PC-3 (cell line): ENCODE measurements around the gene SH3GL2. TPM values are rescaled to one million over a fixed set of nuclear protein-coding genes. Genes with fewer than 3 reads are reported as not detected.

ENCODE experiments used
- ATAC-seq: fragments of 200-7000 bp; cut with Tn5 transposase; 2 replicates; pipeline ENCODE4 v1.9.1; 2020; ENCODE audit warnings: mild to moderate bottlenecking, moderate library complexity
- BruUV-seq: library from RNA; stranded (reverse); fragments of 400-500 nt; replicated peaks from 2 replicates; lab custom pipeline; 2021; lab: Mats Ljungman, UMichigan
- CTCF ChIA-PET: fragments of 300-600 bp; sonication (Branson Sonifier 250); formaldehyde crosslinking; loops from one replicate; lab custom pipeline; 2022; ENCODE audit warnings: antibody characterized with exemption; lab: Charles Lee
- POLR2A ChIA-PET: fragments of 300-600 bp; sonication (Branson Sonifier 250); formaldehyde crosslinking; loops from one replicate; lab custom pipeline; 2022; ENCODE audit warnings: antibody characterized with exemption; ENCODE audit not compliant: unreplicated experiment; lab: Charles Lee
- DNase-seq: peaks from one replicate; pipeline ENCODE4 v3.0.0-alpha.2; 2015
- H2AFZ ChIP-seq: fragments of 300-600 bp; sonication (generic); 2 replicates; pipeline ENCODE4 v1.6.0; 2016; ENCODE audit warnings: antibody characterized with exemption, low read length
- H3F3A ChIP-seq: fragments of 300-600 bp; sonication (generic); one replicate; pipeline ENCODE4 v1.6.0; 2017; ENCODE audit warnings: antibody characterized with exemption, low read length, control low read depth, mild to moderate bottlenecking; ENCODE audit not compliant: unreplicated experiment
- H3K27ac ChIP-seq: fragments of 300-600 bp; sonication (generic); 2 replicates; pipeline ENCODE4 v1.5.1; 2016; ENCODE audit warnings: mild to moderate bottlenecking, low read length
- H3K27me3 ChIP-seq: fragments of 300-600 bp; sonication (generic); 2 replicates; pipeline ENCODE4 v1.6.1; 2016; ENCODE audit warnings: low read length, mixed read lengths
- H3K36me3 ChIP-seq: fragments of 300-600 bp; sonication (generic); 2 replicates; pipeline ENCODE4 v1.6.1; 2016; ENCODE audit warnings: low read depth, mixed run types, low read length, mixed read lengths
- H3K4me1 ChIP-seq: fragments of 300-600 bp; sonication (generic); 2 replicates; pipeline ENCODE4 v1.5.1; 2016; ENCODE audit warnings: low read length; ENCODE audit not compliant: insufficient read depth
- H3K4me2 ChIP-seq: fragments of 300-600 bp; sonication (generic); 2 replicates; pipeline ENCODE4 v1.6.0; 2016; ENCODE audit warnings: low read length
- H3K4me3 ChIP-seq: fragments of 300-600 bp; sonication (generic); 2 replicates; pipeline ENCODE4 v1.5.1; 2016; ENCODE audit warnings: mild to moderate bottlenecking, low read length, mixed read lengths
- H3K79me2 ChIP-seq: fragments of 300-600 bp; sonication (generic); 2 replicates; pipeline ENCODE4 v1.6.1; 2017; ENCODE audit warnings: low read length, mixed read lengths
- H3K9ac ChIP-seq: fragments of 300-600 bp; sonication (generic); 2 replicates; pipeline ENCODE4 v1.6.0; 2016; ENCODE audit warnings: mild to moderate bottlenecking, low read length
- H3K9me2 ChIP-seq: fragments of 300-600 bp; sonication (generic); replicated peaks from 2 replicates; pipeline ENCODE4 v1.6.1; 2016; ENCODE audit warnings: mixed run types, low read length, mixed read lengths
- H3K9me3 ChIP-seq: fragments of 300-600 bp; sonication (generic); 2 replicates; pipeline ENCODE4 v1.6.1; 2016; ENCODE audit warnings: low read length, mixed read lengths
- H4K20me1 ChIP-seq: fragments of 300-600 bp; sonication (generic); 2 replicates; pipeline ENCODE4 v1.6.1; 2016; ENCODE audit warnings: low read length, mixed read lengths
- EZH2 ChIP-seq: fragments of 300-600 bp; sonication (generic); IDR thresholded peaks from one replicate; pipeline ENCODE4 v1.6.1; 2017; ENCODE audit warnings: antibody characterized with exemption, mild to moderate bottlenecking, low read length; ENCODE audit not compliant: unreplicated experiment
- EZH2phosphoT487 ChIP-seq: fragments of 300-600 bp; sonication (generic); IDR thresholded peaks from 2 replicates; pipeline ENCODE4 v1.6.1; 2018; ENCODE audit warnings: mild to moderate bottlenecking, antibody characterized with exemption, low read length, borderline replicate concordance
- intact Hi-C: fragments of 100-400 bp; cut with micrococcal nuclease; formaldehyde crosslinking; loops from 2 replicates; pipeline ENCODE4 v1.9.0; 2023
- total RNA-seq: library from RNA; depleted of rRNA; stranded (reverse); fragments of >200 nt; gene quantifications from 2 replicates; pipeline ENCODE4 v1.2.3, GENCODE V29; 2014
- TF ChIP-seq, protein P1 (sequence below): fragments of 300-600 bp; sonication (generic); conservative IDR thresholded peaks from 2 replicates; pipeline ENCODE4 v1.5.1; 2017; ENCODE audit warnings: antibody characterized with exemption, low read depth, mild to moderate bottlenecking, low read length

The SH3GL2 gene
- total RNA-seq, 1 experiment from 2014 or later, result 2.9 TPM

DNA sequence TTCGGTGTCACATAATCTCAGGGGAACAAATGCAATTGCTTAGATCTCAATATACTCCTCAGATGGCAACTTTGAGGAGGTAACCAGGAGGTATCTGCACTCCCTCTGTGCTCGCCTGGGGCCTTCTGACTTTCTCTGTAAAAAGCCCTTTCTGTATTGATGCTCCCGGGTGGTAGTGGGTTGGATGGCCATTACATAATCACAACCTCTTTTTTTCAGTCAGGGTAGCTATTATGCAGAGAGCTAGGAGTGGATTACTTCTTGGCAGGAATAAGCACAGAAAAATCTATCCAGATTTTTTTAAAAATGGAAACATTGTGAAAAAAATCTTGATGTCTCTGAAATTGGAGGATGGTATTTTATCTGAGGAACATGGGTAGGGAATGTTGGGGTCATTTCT lies 116.6 kb downstream of the SH3GL2 start:
- Histone ChIP-seq H3K9ac (no peak overlapping the region), H3K9me3 (no peaks in the 10 kb centered on the region), H3K36me3 (no peaks in the 10 kb centered on the region), H3F3A (no peaks in the 10 kb centered on the region), H4K20me1 (no peaks in the 10 kb centered on the region), H3K9me2 (no peaks in the 10 kb centered on the region), H3K27ac (no peak overlapping the region), H2AFZ (no peak overlapping the region), H3K4me1 (no peaks in the 10 kb centered on the region), H3K4me3 (no peak overlapping the region), H3K79me2 (no peaks in the 10 kb centered on the region), H3K4me2 (no peak overlapping the region), H3K27me3 (no peaks in the 10 kb centered on the region)
- ATAC-seq (no peak), DNase-seq (no peak)
- POLR2A ChIA-PET, result no interaction called here
- TF ChIP-seq, protein P1, sequence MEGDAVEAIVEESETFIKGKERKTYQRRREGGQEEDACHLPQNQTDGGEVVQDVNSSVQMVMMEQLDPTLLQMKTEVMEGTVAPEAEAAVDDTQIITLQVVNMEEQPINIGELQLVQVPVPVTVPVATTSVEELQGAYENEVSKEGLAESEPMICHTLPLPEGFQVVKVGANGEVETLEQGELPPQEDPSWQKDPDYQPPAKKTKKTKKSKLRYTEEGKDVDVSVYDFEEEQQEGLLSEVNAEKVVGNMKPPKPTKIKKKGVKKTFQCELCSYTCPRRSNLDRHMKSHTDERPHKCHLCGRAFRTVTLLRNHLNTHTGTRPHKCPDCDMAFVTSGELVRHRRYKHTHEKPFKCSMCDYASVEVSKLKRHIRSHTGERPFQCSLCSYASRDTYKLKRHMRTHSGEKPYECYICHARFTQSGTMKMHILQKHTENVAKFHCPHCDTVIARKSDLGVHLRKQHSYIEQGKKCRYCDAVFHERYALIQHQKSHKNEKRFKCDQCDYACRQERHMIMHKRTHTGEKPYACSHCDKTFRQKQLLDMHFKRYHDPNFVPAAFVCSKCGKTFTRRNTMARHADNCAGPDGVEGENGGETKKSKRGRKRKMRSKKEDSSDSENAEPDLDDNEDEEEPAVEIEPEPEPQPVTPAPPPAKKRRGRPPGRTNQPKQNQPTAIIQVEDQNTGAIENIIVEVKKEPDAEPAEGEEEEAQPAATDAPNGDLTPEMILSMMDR, result no peak
- TF ChIP-seq EZH2, result no peak
- TF ChIP-seq EZH2phosphoT487, result no peak
- intact Hi-C loops, result no loop called here
- BruUV-seq, result no TSS peak
- CTCF ChIA-PET, result no interaction called here

GRCh38 chr9:17699615-17700330 lies 120.9 kb downstream of the SH3GL2 start:
- TF ChIP-seq, protein P1, result no peak
- TF ChIP-seq EZH2phosphoT487, result no peak
- Histone ChIP-seq H2AFZ (no peak overlapping the region), H3K9me3 (no peaks in the 10 kb centered on the region), H3K27me3 (no peaks in the 10 kb centered on the region; the same call in 1 of the 2 replicates), H3K4me2 (no peak overlapping the region), H3K79me2 (no peaks in the 10 kb centered on the region), H3F3A (no peaks in the 10 kb centered on the region), H3K4me1 (no peaks in the 10 kb centered on the region), H3K4me3 (no peak overlapping the region), H3K9ac (no peak overlapping the region), H3K27ac (no peak overlapping the region), H3K36me3 (no peaks in the 10 kb centered on the region), H3K9me2 (no peaks in the 10 kb centered on the region), H4K20me1 (no peaks in the 10 kb centered on the region)
- ChIA-PET POLR2A (no interaction called here), CTCF (no interaction called here)
- BruUV-seq, result no TSS peak
- intact Hi-C loops, result no loop called here
- no peak for DNase-seq
- ATAC-seq, result no peak

GRCh38 chr9:17706347-17706746 lies 127.5 kb downstream of the SH3GL2 start:
- DNase-seq (no peak), ATAC-seq (no peak)
- Histone ChIP-seq H3K9me2 (no peaks in the 10 kb centered on the region), H3K27me3 (no peaks in the 10 kb centered on the region; the same call in 1 of the 2 replicates), H3K4me2 (no peak overlapping the region), H3K9me3 (no peaks in the 10 kb centered on the region), H2AFZ (no peak overlapping the region), H3K79me2 (no peaks in the 10 kb centered on the region), H4K20me1 (no peaks in the 10 kb centered on the region), H3K36me3 (no peaks in the 10 kb centered on the region), H3F3A (no peaks in the 10 kb centered on the region), H3K9ac (no peak overlapping the region), H3K4me1 (no peaks in the 10 kb centered on the region), H3K4me3 (no peak overlapping the region), H3K27ac (no peak overlapping the region)
- intact Hi-C loops, result no loop called here
- POLR2A ChIA-PET, result no interaction called here
- no TSS peak for BruUV-seq
- CTCF ChIA-PET, result no interaction called here
- TF ChIP-seq EZH2phosphoT487 (no peak), EZH2 (no peak)
- TF ChIP-seq, protein P1, result no peak
